GM18526 (cell line): ENCODE results near the gene METTL9.

Experiments used
- POLR2A ChIP-seq: IDR thresholded peaks from 3 replicates; pipeline ENCODE4 v1.6.1; 2011; ENCODE audit not compliant: insufficient read length; ENCODE audit errors: extremely low read depth

The METTL9 gene

GRCh38 chr16:21599122-21600030, at the start of gene METTL9:
METTL9 (plus strand) TSS chr16:21599577; CDS start chr16:21599734, 157 bp downstream.
- TF ChIP-seq POLR2A, result peak; percentile 93

DNA sequence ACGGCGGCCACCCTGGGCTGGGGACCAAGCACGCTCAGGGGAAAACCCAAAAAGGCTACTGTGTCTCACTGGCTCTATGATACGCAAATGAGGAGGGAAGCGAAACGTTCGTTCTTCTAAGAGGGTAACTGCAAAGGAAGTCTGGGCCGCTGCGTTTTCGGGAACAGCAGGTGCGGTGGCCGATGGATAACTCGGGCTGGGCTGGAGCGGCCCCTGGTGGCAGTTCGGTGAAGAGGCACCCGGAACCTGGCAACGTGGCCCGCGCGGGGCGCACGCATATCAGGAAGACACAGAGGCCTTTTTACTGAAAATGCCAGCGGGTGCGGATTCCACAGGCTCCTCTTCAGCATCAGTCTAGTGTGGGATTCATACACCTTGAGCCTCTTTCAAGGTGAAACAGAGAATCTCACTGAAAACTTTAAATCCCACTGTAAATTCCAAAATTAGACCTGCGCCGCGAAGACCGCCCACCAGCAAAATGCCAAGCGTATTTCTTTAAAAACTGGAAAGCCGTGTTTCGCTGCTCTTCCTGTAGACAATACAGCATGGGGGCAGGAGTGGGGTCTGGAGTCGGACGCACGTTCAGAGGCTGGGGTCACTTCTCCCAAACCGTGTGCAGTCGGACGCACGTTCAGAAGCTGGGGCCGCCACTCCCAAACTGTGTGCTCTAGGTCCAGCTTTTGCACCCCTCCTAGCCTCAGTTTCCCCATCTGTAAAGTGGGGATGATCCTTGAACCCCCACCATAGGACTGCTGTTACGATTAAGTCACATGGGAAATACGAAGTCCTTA, 44.4 kb upstream of the METTL9 start:
- TF ChIP-seq POLR2A, result no peak

DNA sequence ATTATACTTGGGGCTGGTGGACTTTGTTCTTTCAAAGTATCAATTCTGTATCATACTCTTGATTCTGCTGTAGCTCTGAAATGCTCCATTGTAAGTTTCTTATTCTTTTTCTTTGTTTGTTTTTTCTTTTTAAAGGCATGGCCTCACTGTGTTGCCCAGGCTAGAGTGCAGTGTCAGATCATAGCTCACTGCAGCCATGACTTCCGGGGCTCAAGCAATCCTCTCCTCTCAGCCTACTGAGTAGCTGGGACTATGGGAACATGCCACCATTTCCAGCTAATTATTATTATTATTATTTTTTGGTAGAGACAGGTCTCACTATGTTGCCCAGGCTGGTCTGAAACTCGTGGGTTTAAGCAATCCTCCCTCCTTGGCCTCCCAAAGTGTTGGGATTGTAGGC, 38.9 kb upstream of the METTL9 start:
- TF ChIP-seq POLR2A, result no peak

- no peak for TF ChIP-seq POLR2A
Measured at GRCh38 chr16:21563676-21564075, 35.7 kb upstream of the METTL9 start.

DNA sequence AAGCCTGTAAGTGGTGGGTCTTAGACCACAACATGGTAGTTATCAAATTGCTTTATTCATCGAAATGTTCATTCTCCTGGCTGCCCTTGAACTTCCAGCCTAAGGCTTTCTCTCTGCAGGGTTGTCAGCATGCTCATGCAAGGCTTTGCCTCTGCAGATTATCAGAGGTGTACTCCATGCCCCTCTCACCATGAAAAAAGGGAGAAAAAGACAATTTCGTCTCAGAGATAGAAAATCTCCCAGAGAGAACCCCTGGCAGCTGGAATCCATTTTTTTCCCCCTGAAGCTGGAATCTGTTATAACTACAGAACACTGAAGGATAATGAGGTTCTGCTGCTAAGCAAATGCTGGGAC, 33.9 kb upstream of the METTL9 start:
- TF ChIP-seq POLR2A, result no peak

GRCh38 chr16:21565861-21566669, 33.3 kb upstream of the METTL9 start:
- no peak for TF ChIP-seq POLR2A

DNA sequence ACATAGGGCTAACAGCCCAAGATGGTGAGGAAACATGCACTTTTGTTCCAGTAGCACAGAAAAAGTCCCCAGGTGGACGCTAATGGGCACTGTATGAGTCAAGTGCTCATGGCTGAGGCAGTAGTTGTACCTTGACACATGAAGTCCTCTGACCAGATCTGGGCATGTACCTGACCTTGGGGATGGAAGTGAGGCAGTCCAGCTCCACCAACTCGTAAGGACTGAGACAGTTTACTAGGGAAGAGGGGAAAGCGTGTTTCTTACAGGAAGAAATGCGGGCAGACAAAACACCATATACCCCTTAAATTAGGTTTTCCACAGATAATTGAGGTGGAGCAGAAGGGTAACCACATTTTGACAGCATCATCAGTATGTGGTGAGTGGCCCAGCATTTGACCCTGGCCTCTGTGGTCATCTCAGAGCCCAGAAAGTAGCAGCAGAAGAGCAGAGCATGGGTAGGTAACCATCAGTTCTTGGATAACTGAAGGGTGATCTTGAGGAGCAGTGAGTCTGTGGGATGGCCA, 32.4 kb upstream of the METTL9 start:
- no peak for TF ChIP-seq POLR2A

DNA sequence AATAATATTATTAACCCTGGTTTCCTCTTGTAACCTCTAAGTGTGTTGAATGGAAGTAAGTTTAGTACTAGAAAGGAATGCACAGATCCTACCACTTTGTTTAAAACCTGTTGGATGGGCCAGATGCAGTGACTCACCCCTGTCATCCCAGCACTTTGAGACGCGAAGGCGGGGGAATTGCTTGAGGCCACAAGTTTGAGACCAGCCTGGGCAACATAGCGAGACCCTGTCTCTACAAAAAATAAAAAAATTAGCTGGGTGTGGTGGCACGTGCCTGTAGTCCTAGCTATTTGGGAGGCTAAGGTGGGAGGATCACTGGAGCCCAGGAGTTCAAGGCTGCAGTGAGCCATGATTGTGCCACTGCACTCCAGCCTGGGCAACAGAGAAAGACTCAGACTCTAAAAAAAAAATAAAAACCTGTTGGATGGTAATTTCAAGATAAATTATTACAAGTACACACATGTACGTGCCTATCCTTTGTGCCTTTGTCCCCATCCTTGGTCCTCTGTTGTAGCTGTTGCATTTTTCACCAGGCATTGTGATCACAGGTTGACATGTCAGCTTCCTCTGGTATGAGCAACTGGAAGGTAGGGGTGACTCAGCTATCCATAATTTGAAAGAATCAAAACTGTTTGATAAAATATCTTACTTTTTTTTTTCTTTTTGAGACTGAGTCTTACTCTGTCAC, 30.7 kb upstream of the METTL9 start:
- TF ChIP-seq POLR2A, result no peak

- no peak for TF ChIP-seq POLR2A
Measured at GRCh38 chr16:21570676-21571017, 28.7 kb upstream of the METTL9 start.

DNA sequence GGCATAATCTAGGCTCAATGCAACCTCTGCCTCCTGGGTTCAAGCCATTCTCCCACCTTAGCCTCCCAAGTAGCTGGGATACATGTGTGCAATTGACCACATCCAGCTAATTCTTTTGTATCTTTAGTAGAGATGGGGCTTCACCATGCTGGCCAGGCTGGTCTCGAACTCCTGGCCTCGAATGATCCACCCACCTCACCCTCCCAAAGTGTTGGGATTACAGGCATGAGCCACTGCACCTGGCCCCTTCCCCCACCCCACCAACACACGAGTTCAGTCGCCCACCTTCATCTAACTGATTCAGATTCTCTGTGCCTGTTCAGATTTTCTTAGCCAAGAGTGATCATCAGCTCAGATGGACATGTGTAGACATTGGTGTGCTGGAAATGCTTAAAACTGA, 25.0 kb upstream of the METTL9 start:
- no peak for TF ChIP-seq POLR2A

GRCh38 chr16:21580807-21581206, 18.6 kb upstream of the METTL9 start:
- no peak for TF ChIP-seq POLR2A

DNA sequence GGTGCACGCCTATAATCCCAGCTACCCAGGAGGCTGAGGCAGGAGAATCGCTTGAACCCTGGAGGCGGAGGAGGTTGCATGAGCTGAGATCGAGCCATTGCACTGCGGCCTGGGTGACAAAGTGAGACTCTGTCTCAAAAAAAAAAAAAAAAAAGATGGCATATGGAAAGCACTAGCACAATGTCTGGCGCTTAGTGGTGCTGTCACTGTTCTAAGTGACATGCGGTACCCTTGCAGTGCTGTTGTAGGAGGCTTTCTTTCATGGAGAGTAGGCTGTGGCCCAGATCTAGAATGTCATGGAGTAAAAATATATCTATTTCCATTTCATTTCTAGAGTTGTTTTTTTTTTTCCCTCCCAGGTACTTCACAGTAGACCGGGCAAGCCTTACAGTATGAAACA, 14.6 kb upstream of the METTL9 start:
- no peak for TF ChIP-seq POLR2A

DNA sequence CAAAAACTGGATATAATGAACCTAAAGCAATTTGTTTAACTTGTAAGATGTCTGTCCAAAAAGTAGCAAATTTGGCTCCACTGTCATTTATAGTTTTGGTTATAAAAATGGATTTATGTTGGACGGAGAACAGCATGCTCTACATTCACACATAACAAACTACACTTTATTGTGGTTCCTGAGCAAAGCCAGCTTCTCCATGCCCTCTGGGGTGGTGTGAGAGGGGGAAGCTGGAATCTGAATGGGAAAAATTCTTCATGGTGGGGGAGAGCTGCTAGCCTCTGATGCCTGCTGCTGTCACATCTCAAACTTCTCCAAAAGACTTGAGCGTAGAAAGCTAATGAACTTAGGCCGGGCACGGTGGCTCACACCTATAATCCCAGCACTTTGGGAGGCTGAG, 9.8 kb upstream of the METTL9 start:
- TF ChIP-seq POLR2A, result no peak

GRCh38 chr16:21590287-21590686, 9.1 kb upstream of the METTL9 start:
- TF ChIP-seq POLR2A, result no peak

- TF ChIP-seq POLR2A, result no peak
Measured at GRCh38 chr16:21590796-21591195, 8.6 kb upstream of the METTL9 start.
